SK-N-SH (cell line): ENCODE results near the gene KRT6B. TPM values are rescaled to one million over a fixed set of nuclear protein-coding genes. Genes with fewer than 3 reads are reported as not detected.

ENCODE experiments used
- CTCF ChIA-PET: fragments of 300-600, 350-600 bp; formaldehyde crosslinking; extraction: SDS; loops from one replicate; lab custom pipeline; 2021; lab: Yijun Ruan, JAX
- POLR2A ChIA-PET: fragments of 350-600 bp; sonication (Branson Sonifier 250); formaldehyde crosslinking; extraction: SDS; loops from one replicate; lab custom pipeline; 2020; ENCODE audit warnings: antibody characterized with exemption, inconsistent platforms; lab: Yijun Ruan, JAX
- DNase-seq: peaks from one replicate; pipeline ENCODE4 v3.0.0; 2012
- H2AFZ ChIP-seq: fragments of 200-600 bp; sonication (generic); 2 replicates; pipeline ENCODE4 v1.8.1; 2016; ENCODE audit warnings: antibody characterized with exemption, mild to moderate bottlenecking, low read depth
- H3F3A ChIP-seq: fragments of 200-600 bp; sonication (generic); replicated peaks from 2 replicates; pipeline ENCODE3; 2016; ENCODE audit warnings: antibody characterized with exemption, mild to moderate bottlenecking; ENCODE audit not compliant: insufficient read depth
- H3K27ac ChIP-seq, 2 experiments: fragments of 200-500 bp in 1 of 2; fragments of 200-600 bp in 1 of 2; sonication (Bioruptor generic) in 1 of 2; sonication (generic), shearing (Covaris generic) in 1 of 2; 2 replicates each; pipeline versions ENCODE4 v1.5.1 to v1.6.1; 2014 to 2016; ENCODE audit warnings: low read depth in 2 of 2, inconsistent platforms in 1 of 2, low read length in 1 of 2, mild to moderate bottlenecking in 1 of 2, mixed read lengths in 1 of 2
- H3K27me3 ChIP-seq: fragments of 200-600 bp; sonication (generic), shearing (Covaris generic); 2 replicates; pipeline ENCODE4 v1.6.1; 2016; ENCODE audit warnings: mixed run types; ENCODE audit not compliant: insufficient read depth
- H3K36me3 ChIP-seq, 2 experiments: fragments of 200-500 bp in 1 of 2; fragments of 200-600 bp in 1 of 2; sonication (Bioruptor generic) in 1 of 2; sonication (generic) in 1 of 2; replicated peaks in 1 of 2; 2 replicates each; pipeline versions ENCODE3 to v1.5.1; 2014 to 2016; ENCODE audit warnings: low read length in 1 of 2, mild to moderate bottlenecking in 1 of 2; ENCODE audit not compliant: insufficient read depth in 2 of 2, control insufficient read depth in 1 of 2
- H3K4me1 ChIP-seq, 2 experiments: fragments of 200-500 bp in 1 of 2; fragments of 200-600 bp in 1 of 2; sonication (Bioruptor generic) in 1 of 2; sonication (generic), shearing (Covaris generic) in 1 of 2; 2 replicates each; pipeline versions ENCODE4 v1.5.1 to v1.6.1; 2014 to 2016; ENCODE audit warnings: low read depth in 1 of 2, low read length in 1 of 2, mixed run types in 1 of 2; ENCODE audit not compliant: insufficient read depth in 2 of 2, control insufficient read depth in 1 of 2
- H3K4me2 ChIP-seq: fragments of 200-600 bp; sonication (generic), shearing (Covaris generic); 2 replicates; pipeline ENCODE4 v1.6.1; 2017; ENCODE audit warnings: mixed run types
- H3K4me3 ChIP-seq, 2 experiments: fragments of 200-500 bp in 1 of 2; fragments of 200-600 bp in 1 of 2; sonication (Bioruptor generic) in 1 of 2; sonication (generic), shearing (Covaris generic) in 1 of 2; 2 replicates each; pipeline versions ENCODE4 v1.5.1 to v1.8.1; 2014 to 2016; ENCODE audit warnings: low read depth in 2 of 2, inconsistent platforms in 1 of 2, low read length in 1 of 2, mild to moderate bottlenecking in 1 of 2, mixed read lengths in 1 of 2, moderate library complexity in 1 of 2
- H3K79me2 ChIP-seq: fragments of 200-600 bp; sonication (generic); 2 replicates; pipeline ENCODE4 v1.8.1; 2017; ENCODE audit warnings: mild to moderate bottlenecking; ENCODE audit not compliant: insufficient read depth
- H3K9ac ChIP-seq: fragments of 200-600 bp; sonication (generic); 2 replicates; pipeline ENCODE4 v1.6.1; 2017; ENCODE audit warnings: mixed run types
- H3K9me2 ChIP-seq: fragments of 200-600 bp; sonication (generic); 2 replicates; pipeline ENCODE4 v1.6.1; 2017; ENCODE audit warnings: mixed run types
- H3K9me3 ChIP-seq: fragments of 200-600 bp; sonication (generic); 2 replicates; pipeline ENCODE4 v1.6.1; 2017; ENCODE audit warnings: mixed run types, mild to moderate bottlenecking, moderate library complexity
- H4K20me1 ChIP-seq: fragments of 200-600 bp; sonication (generic); 2 replicates; pipeline ENCODE4 v1.6.1; 2017; ENCODE audit warnings: mild to moderate bottlenecking, mixed run types; ENCODE audit not compliant: insufficient read depth
- CHD2 ChIP-seq: fragments of 150-350 bp; IDR thresholded peaks from 2 replicates; pipeline ENCODE4 v1.6.1; 2018; ENCODE audit warnings: low read length; ENCODE audit not compliant: partially characterized antibody
- EZH2phosphoT487 ChIP-seq: fragments of 200-600 bp; sonication (generic); IDR thresholded peaks from 2 replicates; pipeline ENCODE4 v1.6.1; 2017; ENCODE audit warnings: low read depth, mixed run types, mild to moderate bottlenecking, antibody characterized with exemption, moderate library complexity, borderline replicate concordance
- GABPA ChIP-seq: IDR thresholded peaks from 2 replicates; pipeline ENCODE4 v1.4.0; 2012; ENCODE audit warnings: low read depth, mild to moderate bottlenecking
- GATA2 ChIP-seq: sonication (generic); formaldehyde crosslinking; IDR thresholded peaks from 2 replicates; pipeline ENCODE4 v1.5.0; 2020; ENCODE audit warnings: mild to moderate bottlenecking, missing genetic modification reagents
- IRF3 ChIP-seq: fragments of 150-350 bp; IDR thresholded peaks from 2 replicates; pipeline ENCODE4 v1.6.1; 2016; ENCODE audit warnings: mild to moderate bottlenecking, low read depth, low read length
- MEF2A ChIP-seq: IDR thresholded peaks from 2 replicates; pipeline ENCODE4 v1.4.0; 2012; ENCODE audit warnings: low read depth, borderline replicate concordance
- MXI1 ChIP-seq: IDR thresholded peaks from 2 replicates; pipeline ENCODE4 v1.6.1; 2012; ENCODE audit warnings: mild to moderate bottlenecking, low read depth, low read length, improper control_type of control experiment
- NFIC ChIP-seq: IDR thresholded peaks from 2 replicates; pipeline ENCODE4 v1.4.0; 2012; ENCODE audit warnings: borderline replicate concordance
- NRF1 ChIP-seq: IDR thresholded peaks from 2 replicates; pipeline ENCODE4 v1.6.1; 2012; ENCODE audit warnings: low read depth, mild to moderate bottlenecking, low read length
- POLR2AphosphoS5 ChIP-seq: IDR thresholded peaks from 2 replicates; pipeline ENCODE4 v1.6.1; 2012; ENCODE audit warnings: low read depth, low read length
- RCOR1 ChIP-seq: fragments of 150-350 bp; IDR thresholded peaks from 2 replicates; pipeline ENCODE4 v1.6.1; 2017; ENCODE audit warnings: antibody characterized with exemption, low read length
- SIN3A ChIP-seq: IDR thresholded peaks from 2 replicates; pipeline ENCODE4 v1.6.1; 2012; ENCODE audit warnings: low read depth, mild to moderate bottlenecking, low read length, moderate library complexity, borderline replicate concordance
- SMC3 ChIP-seq: IDR thresholded peaks from 2 replicates; pipeline ENCODE4 v1.6.1; 2012; ENCODE audit warnings: low read depth, low read length, improper control_type of control experiment
- TEAD4 ChIP-seq: IDR thresholded peaks from 2 replicates; pipeline ENCODE4 v1.4.0; 2012; ENCODE audit warnings: mild to moderate bottlenecking, borderline replicate concordance; ENCODE audit not compliant: insufficient read depth
- USF1 ChIP-seq: IDR thresholded peaks from 2 replicates; pipeline ENCODE4 v1.4.0; 2012; ENCODE audit warnings: low read depth, borderline replicate concordance
- USF2 ChIP-seq: fragments of 150-350 bp; IDR thresholded peaks from 2 replicates; pipeline ENCODE4 v1.6.1; 2017; ENCODE audit warnings: antibody characterized with exemption, low read length, low read depth, borderline replicate concordance
- WGBS: methylation state at CpG from one replicate; pipeline ENCODE4 v1.1.6; 2017; ENCODE audit warnings: low lambda C conversion rate; 5-methylcytosine and 5-hydroxymethylcytosine counted together
- polyA plus RNA-seq, 3 experiments: library from polyadenylated mRNA; depleted of rRNA; stranded (reverse); fragments of >200 nt; gene quantifications; 2 replicates each; pipeline ENCODE4 v1.2.3, GENCODE V29; 2012
- TF ChIP-seq, protein P1 (sequence below): IDR thresholded peaks from 2 replicates; pipeline ENCODE4 v1.6.1; 2012; ENCODE audit warnings: mild to moderate bottlenecking, low read depth, low read length, moderate library complexity
- TF ChIP-seq, protein P2 (sequence below): IDR thresholded peaks from 2 replicates; pipeline ENCODE4 v1.4.0; 2012; ENCODE audit warnings: low read depth, borderline replicate concordance
- TF ChIP-seq, protein P3 (sequence below): IDR thresholded peaks from 2 replicates; pipeline ENCODE4 v1.4.0; 2012; ENCODE audit warnings: low read depth

The KRT6B gene
- polyA plus RNA-seq, 1 of the 3 experiments (the other 2 are of a cell fraction) = not detected

DNA sequence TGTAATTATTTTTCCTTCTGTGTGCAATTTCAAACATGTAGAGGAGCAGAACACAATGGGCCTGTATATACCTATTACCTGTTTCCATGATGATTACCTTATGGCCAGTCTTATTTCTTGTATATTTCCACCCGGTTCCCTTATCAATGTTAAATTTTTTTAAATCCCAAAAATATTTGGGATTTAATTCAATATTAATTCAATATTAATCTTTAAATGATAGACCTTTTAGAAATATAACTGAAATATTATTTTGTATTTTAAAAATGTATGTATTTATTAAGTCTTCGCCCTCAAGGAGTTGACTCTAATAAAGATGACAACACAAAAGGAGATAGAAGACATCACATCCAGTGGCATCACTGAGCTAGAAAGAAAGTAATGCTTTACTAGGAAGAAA, 22.3 kb upstream of the KRT6B start:
- H3K9ac ChIP-seq = no peak overlapping the region

DNA sequence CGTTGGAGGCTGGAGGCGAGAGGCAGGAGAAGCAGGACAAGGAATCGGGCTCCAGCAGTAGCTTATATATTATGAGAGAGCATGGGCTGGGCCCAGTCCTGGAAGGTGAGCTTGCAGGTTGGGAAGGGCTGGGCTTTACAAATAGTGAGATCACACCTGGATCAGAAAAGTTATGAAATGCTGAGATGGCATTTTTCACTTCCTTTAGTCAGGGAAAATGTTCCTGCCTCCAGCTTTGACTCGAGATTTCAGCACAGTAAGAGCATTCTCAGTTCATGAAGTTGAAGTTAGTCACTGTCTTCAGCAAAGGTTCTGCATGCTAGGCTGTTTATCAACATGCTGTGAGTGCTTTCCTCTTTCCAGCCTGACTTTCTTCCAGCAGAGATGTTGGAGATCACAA, 21.8 kb upstream of the KRT6B start, which contains the start of gene KRT6C:
KRT6C (minus strand) TSS at position 38 of the 400 bp plus-strand sequence. CDS start 68 bp downstream, outside the sequence.
- DNase-seq = no peak
- ChIA-PET POLR2A (no interaction called here), CTCF (interaction anchor here (0.6 kb wide), 1 partner anchor 686 kb away, joined by 3 read pairs; no protein-coding TSS in a partner anchor)
- TF ChIP-seq IRF3 = no peak
- TF ChIP-seq, protein P1, sequence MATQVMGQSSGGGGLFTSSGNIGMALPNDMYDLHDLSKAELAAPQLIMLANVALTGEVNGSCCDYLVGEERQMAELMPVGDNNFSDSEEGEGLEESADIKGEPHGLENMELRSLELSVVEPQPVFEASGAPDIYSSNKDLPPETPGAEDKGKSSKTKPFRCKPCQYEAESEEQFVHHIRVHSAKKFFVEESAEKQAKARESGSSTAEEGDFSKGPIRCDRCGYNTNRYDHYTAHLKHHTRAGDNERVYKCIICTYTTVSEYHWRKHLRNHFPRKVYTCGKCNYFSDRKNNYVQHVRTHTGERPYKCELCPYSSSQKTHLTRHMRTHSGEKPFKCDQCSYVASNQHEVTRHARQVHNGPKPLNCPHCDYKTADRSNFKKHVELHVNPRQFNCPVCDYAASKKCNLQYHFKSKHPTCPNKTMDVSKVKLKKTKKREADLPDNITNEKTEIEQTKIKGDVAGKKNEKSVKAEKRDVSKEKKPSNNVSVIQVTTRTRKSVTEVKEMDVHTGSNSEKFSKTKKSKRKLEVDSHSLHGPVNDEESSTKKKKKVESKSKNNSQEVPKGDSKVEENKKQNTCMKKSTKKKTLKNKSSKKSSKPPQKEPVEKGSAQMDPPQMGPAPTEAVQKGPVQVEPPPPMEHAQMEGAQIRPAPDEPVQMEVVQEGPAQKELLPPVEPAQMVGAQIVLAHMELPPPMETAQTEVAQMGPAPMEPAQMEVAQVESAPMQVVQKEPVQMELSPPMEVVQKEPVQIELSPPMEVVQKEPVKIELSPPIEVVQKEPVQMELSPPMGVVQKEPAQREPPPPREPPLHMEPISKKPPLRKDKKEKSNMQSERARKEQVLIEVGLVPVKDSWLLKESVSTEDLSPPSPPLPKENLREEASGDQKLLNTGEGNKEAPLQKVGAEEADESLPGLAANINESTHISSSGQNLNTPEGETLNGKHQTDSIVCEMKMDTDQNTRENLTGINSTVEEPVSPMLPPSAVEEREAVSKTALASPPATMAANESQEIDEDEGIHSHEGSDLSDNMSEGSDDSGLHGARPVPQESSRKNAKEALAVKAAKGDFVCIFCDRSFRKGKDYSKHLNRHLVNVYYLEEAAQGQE = no peak
- TF ChIP-seq RCOR1 = no peak
- no peak for TF ChIP-seq MXI1
- TF ChIP-seq, protein P2, sequence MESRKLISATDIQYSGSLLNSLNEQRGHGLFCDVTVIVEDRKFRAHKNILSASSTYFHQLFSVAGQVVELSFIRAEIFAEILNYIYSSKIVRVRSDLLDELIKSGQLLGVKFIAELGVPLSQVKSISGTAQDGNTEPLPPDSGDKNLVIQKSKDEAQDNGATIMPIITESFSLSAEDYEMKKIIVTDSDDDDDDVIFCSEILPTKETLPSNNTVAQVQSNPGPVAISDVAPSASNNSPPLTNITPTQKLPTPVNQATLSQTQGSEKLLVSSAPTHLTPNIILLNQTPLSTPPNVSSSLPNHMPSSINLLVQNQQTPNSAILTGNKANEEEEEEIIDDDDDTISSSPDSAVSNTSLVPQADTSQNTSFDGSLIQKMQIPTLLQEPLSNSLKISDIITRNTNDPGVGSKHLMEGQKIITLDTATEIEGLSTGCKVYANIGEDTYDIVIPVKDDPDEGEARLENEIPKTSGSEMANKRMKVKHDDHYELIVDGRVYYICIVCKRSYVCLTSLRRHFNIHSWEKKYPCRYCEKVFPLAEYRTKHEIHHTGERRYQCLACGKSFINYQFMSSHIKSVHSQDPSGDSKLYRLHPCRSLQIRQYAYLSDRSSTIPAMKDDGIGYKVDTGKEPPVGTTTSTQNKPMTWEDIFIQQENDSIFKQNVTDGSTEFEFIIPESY = no peak
- no peak for TF ChIP-seq POLR2AphosphoS5
- no peak for TF ChIP-seq NFIC
- TF ChIP-seq USF1 = no peak
- TF ChIP-seq, protein P3, sequence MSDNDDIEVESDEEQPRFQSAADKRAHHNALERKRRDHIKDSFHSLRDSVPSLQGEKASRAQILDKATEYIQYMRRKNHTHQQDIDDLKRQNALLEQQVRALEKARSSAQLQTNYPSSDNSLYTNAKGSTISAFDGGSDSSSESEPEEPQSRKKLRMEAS = no peak
- TF ChIP-seq NRF1 = no peak
- no peak for TF ChIP-seq CHD2
- TF ChIP-seq TEAD4 = no peak
- TF ChIP-seq USF2 = no peak
- TF ChIP-seq EZH2phosphoT487 = no peak
- no peak for TF ChIP-seq GATA2 (CRISPR knock-in tag)
- TF ChIP-seq GABPA = no peak

More for the DNA sequence above, 22.3 kb upstream of the KRT6B start:
- Histone ChIP-seq H3K9me3 (no peaks in the 10 kb centered on the region), H3K79me2 (no peaks in the 10 kb centered on the region), H3K36me3 (no peaks in the 10 kb centered on the region), H3K27ac (no peak overlapping the region), H3K4me1 (no peaks in the 10 kb centered on the region), H3K4me2 (no peak overlapping the region), H3F3A (no peaks in the 10 kb centered on the region), H4K20me1 (no peaks in the 10 kb centered on the region), H3K4me3 (no peak overlapping the region), H2AFZ (no peak overlapping the region), H3K9me2 (no peaks in the 10 kb centered on the region), H3K27me3 (peaks cover 12% of the 10 kb centered on the region; the same call in 1 of the 2 replicates)
- 32% methylated on average over 2 of the region's 2 CpGs for WGBS
- ChIA-PET POLR2A (no interaction called here), CTCF (no interaction called here)
- TF ChIP-seq SMC3 (no peak), SIN3A (no peak), GATA2 (CRISPR knock-in tag) (no peak), MEF2A (no peak)
- DNase-seq = no peak

More for the DNA sequence above, 21.8 kb upstream of the KRT6B start, which contains the start of gene KRT6C:
- Histone ChIP-seq H3K4me1 (no peaks in the 10 kb centered on the region), H3K36me3 (no peaks in the 10 kb centered on the region), H3K9ac (no peak within 1 kb of the TSS), H2AFZ (no peak within 1 kb of the TSS), H3K4me2 (no peak within 1 kb of the TSS), H3K4me3 (no peak within 1 kb of the TSS), H3K27ac (no peak within 1 kb of the TSS), H4K20me1 (no peaks in the 10 kb centered on the region), H3K27me3 (peaks cover 12% of the 10 kb centered on the region; the same call in 1 of the 2 replicates), H3K9me3 (no peaks in the 10 kb centered on the region), H3F3A (no peaks in the 10 kb centered on the region), H3K9me2 (no peaks in the 10 kb centered on the region), H3K79me2 (no peaks in the 10 kb centered on the region)
- WGBS = 32% methylated on average over 4 of the region's 4 CpGs
